ENCODE results near the gene JUP. TPM values are rescaled to one million over a fixed set of nuclear protein-coding genes. Genes with fewer than 3 reads are reported as not detected.

The JUP gene
- total RNA-seq, 1 donor from 2014 or later: 92.5 TPM

- intact Hi-C loops (cut with DNase I): no loop called here
- ATAC-seq (no peak), DNase-seq (no peak)
- H3K27ac ChIP-seq: no peak overlapping the region
- H3K4me1 ChIP-seq: peaks cover 35% of the 10 kb centered on the region
- H3K36me3 ChIP-seq: peaks cover 72% of the 10 kb centered on the region
- no peaks in the 10 kb centered on the region for H3K9me3 ChIP-seq
- H3K27me3 ChIP-seq (ENCODE audit: low read depth): no peaks in the 10 kb centered on the region
- TF ChIP-seq CTCF (IDR thresholded peaks at IDR 0.05): no peak
- H3K4me3 ChIP-seq: no peak overlapping the region
Observed at GRCh38 chr17:41769985-41770384, 16.5 kb downstream of the JUP start.

- DNase-seq (no peak), ATAC-seq (no peak)
- Histone ChIP-seq H3K4me1 (peaks cover 29% of the 10 kb centered on the region), H3K36me3 (peaks cover 77% of the 10 kb centered on the region), H3K9me3 (no peaks in the 10 kb centered on the region), H3K27me3 (ENCODE audit: low read depth) (no peaks in the 10 kb centered on the region), H3K27ac (no peak overlapping the region), H3K4me3 (no peak overlapping the region)
- intact Hi-C loops (cut with DNase I): no loop called here
- TF ChIP-seq CTCF (IDR thresholded peaks at IDR 0.05): no peak
Observed at GRCh38 chr17:41769346-41769862, 17.1 kb downstream of the JUP start.

- intact Hi-C loops (cut with DNase I): no loop called here
- no peaks in the 10 kb centered on the region for H3K9me3 ChIP-seq
- no peaks in the 10 kb centered on the region for H3K27me3 ChIP-seq (ENCODE audit: low read depth)
- no peak for DNase-seq
- H3K4me1 ChIP-seq: peaks cover 23% of the 10 kb centered on the region
- no peak overlapping the region for H3K4me3 ChIP-seq
- H3K27ac ChIP-seq: no peak overlapping the region
- no peak for ATAC-seq
- TF ChIP-seq CTCF (IDR thresholded peaks at IDR 0.05): no peak
- peaks cover 84% of the 10 kb centered on the region for H3K36me3 ChIP-seq
Observed at GRCh38 chr17:41768682-41769288, 17.7 kb downstream of the JUP start.

- ATAC-seq (no peak), DNase-seq (no peak)
- intact Hi-C loops (cut with DNase I): no loop called here
- peaks cover 92% of the 10 kb centered on the region for H3K36me3 ChIP-seq
- no peaks in the 10 kb centered on the region for H3K27me3 ChIP-seq (ENCODE audit: low read depth)
- H3K9me3 ChIP-seq: no peaks in the 10 kb centered on the region
- no peak for TF ChIP-seq CTCF (IDR thresholded peaks at IDR 0.05)
- H3K4me1 ChIP-seq: peaks cover 10% of the 10 kb centered on the region
- no peak overlapping the region for H3K27ac ChIP-seq
- H3K4me3 ChIP-seq: no peak overlapping the region
Observed at GRCh38 chr17:41767324-41768042, 19.0 kb downstream of the JUP start.

- intact Hi-C loops (cut with DNase I): no loop called here
- H3K36me3 ChIP-seq: peaks cover 98% of the 10 kb centered on the region
- H3K4me1 ChIP-seq: no peaks in the 10 kb centered on the region
- H3K27ac ChIP-seq: no peak overlapping the region
- no peak for ATAC-seq
- H3K9me3 ChIP-seq: no peaks in the 10 kb centered on the region
- no peak overlapping the region for H3K4me3 ChIP-seq
- no peaks in the 10 kb centered on the region for H3K27me3 ChIP-seq (ENCODE audit: low read depth)
- DNase-seq: no peak
- no peak for TF ChIP-seq CTCF (IDR thresholded peaks at IDR 0.05)
Observed at GRCh38 chr17:41766135-41766534, 20.4 kb downstream of the JUP start.

Measured in lower lobe of right lung (tissue), 2 donors.